CD4-positive, alpha-beta T cell treated with Interleukin-10 for 1 hour (primary cell): Measurements from ENCODE around the gene CALHM1.

ENCODE experiments used
- DNase-seq: peaks from one replicate; pipeline ENCODE4 v3.0.0-alpha.2; 2020

Gene CALHM1

GRCh38 chr10:103452506-103453230 is 6.0 kb downstream of the CALHM1 start:
- DNase-seq, result no peak

- peak; percentile 44 for DNase-seq
Observed at GRCh38 chr10:103451831-103452505, 6.7 kb downstream of the CALHM1 start, which contains the start of gene CALHM2. Gene CALHM2, minus strand, starts transcription at chr10:103452370. Its CDS starts 2,429 bp downstream, at chr10:103449941.

- DNase-seq, result peak; percentile 59
Observed at GRCh38 chr10:103451091-103451813, 7.4 kb downstream of the CALHM1 start.

GRCh38 chr10:103450201-103450695 is 8.5 kb downstream of the CALHM1 start:
- no peak for DNase-seq

GRCh38 chr10:103449208-103450144 is 9.2 kb downstream of the CALHM1 start:
- DNase-seq, result no peak

GRCh38 chr10:103448746-103449145 is 10.0 kb downstream of the CALHM1 start:
- DNase-seq, result no peak

- DNase-seq, result no peak
Observed at GRCh38 chr10:103447187-103447586, 11.5 kb downstream of the CALHM1 start.

- DNase-seq, result no peak
Observed at GRCh38 chr10:103445767-103446567, 12.7 kb downstream of the CALHM1 start.

GRCh38 chr10:103445366-103445765 is 13.3 kb downstream of the CALHM1 start:
- no peak for DNase-seq

- no peak for DNase-seq
Observed at GRCh38 chr10:103444478-103444877, 14.2 kb downstream of the CALHM1 start.

- no peak for DNase-seq
Observed at GRCh38 chr10:103443475-103444185, 15.1 kb downstream of the CALHM1 start.

- no peak for DNase-seq
Observed at GRCh38 chr10:103442031-103442461, 16.7 kb downstream of the CALHM1 start.

- DNase-seq, result no peak
Observed at GRCh38 chr10:103441611-103442010, 17.1 kb downstream of the CALHM1 start.

- DNase-seq, result no peak
Observed at GRCh38 chr10:103441206-103441605, 17.5 kb downstream of the CALHM1 start.

GRCh38 chr10:103440416-103440815 is 18.3 kb downstream of the CALHM1 start:
- no peak for DNase-seq

- no peak for DNase-seq
Observed at GRCh38 chr10:103439776-103440175, 18.9 kb downstream of the CALHM1 start.

GRCh38 chr10:103433858-103434257 is 24.8 kb downstream of the CALHM1 start:
- no peak for DNase-seq

GRCh38 chr10:103431902-103432301 is 26.8 kb downstream of the CALHM1 start:
- no peak for DNase-seq

GRCh38 chr10:103429647-103430046 is 29.1 kb downstream of the CALHM1 start:
- DNase-seq, result peak; percentile 11

GRCh38 chr10:103428989-103429643 is 29.6 kb downstream of the CALHM1 start:
- DNase-seq, result peak; percentile 6
